GM12891 (cell line): Measurements from ENCODE around the gene MUCL3.
"Not testable (repeated sequence)": the region's sequence is repeated elsewhere in the genome, so short reads cannot be mapped to it uniquely, and the experiment has no call there.

Experiments
- POLR2A ChIP-seq: IDR thresholded peaks from 2 replicates; pipeline ENCODE4 v1.6.1; 2011; ENCODE audit warnings: low read depth, low read length, control low read depth
- SPI1 ChIP-seq: IDR thresholded peaks from 2 replicates; pipeline ENCODE4 v1.6.1; 2011; ENCODE audit warnings: low read depth, low read length, control low read depth
- TAF1 ChIP-seq: IDR thresholded peaks from 2 replicates; pipeline ENCODE4 v1.6.1; 2011; ENCODE audit warnings: low read depth, low read length, control low read depth

DNA sequence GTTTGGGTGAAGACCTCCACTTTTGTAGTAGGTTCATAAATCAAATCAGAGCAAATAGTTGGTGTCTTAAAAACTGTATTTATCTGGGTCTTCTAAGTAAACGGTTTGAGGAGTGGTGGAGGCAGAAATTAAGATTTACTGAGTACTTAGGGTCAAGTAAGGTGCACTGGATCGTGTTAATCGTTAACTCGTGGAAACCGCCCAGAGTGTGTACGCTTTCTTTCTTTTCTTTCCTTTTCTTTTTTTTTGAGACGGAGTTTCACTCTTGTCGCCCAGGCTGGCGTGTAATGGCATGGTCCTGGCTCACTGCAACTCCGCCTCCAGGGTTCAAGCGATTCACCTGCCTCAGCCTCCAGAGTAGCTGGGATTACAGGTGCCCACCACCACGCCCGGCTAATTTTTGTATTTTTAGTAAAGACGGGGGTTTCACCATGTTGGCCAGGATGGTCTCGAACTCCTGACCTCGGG lies 33.4 kb upstream of the MUCL3 start:
- TF ChIP-seq POLR2A, TAF1, SPI1: not testable (repeated sequence)
